ENCODE data around the gene MRPS22. TPM values are rescaled to one million over a fixed set of nuclear protein-coding genes. Genes with fewer than 3 reads are reported as not detected.

The MRPS22 gene
- total and polyA plus RNA-seq, 2 of the 8 experiments (the other 6 are each of a cell fraction or from before 2014, with no cell fraction given): 28.3 to 45.8 TPM

- Histone ChIP-seq H2BK120ac (replicated peaks; ENCODE audit: low read depth, low read length) (no peak overlapping the region), H2AFZ (ENCODE audit: low read length) (no peak overlapping the region), H2BK15ac (ENCODE audit: low read length) (no peak overlapping the region), H3K27ac (ENCODE audit: low read depth, low read length) (no peak overlapping the region), H3K56ac (replicated peaks; ENCODE audit: insufficient read length, low read depth, low read length) (no peak overlapping the region), H3K9me3 (ENCODE audit: insufficient read depth in 2 of 2, low read depth in 1 of 2, low read length in 1 of 2) (no peaks in the 10 kb centered on the region), H3K4me3 (ENCODE audit: extremely low read depth in 1 of 4, insufficient read depth in 2 of 4, low read depth in 3 of 4, low read length in 4 of 4) (no peak overlapping the region), H2AK5ac (ENCODE audit: low read depth, low read length) (no peak overlapping the region), H2BK12ac (ENCODE audit: low read depth, low read length) (no peak overlapping the region), H3K4me1 (replicated peaks in 1 of 4; ENCODE audit: control insufficient read depth in 3 of 4, insufficient read depth in 4 of 4, low read length in 3 of 4) (peaks cover 0 to 6% (median 2%) of the 10 kb centered on the region in 4 experiments; a peak in 5 of 7 replicates), H3K18ac (ENCODE audit: extremely low read depth, low read length) (no peak overlapping the region), H3K4me2 (ENCODE audit: insufficient read depth in 1 of 2, low read depth in 2 of 2, low read length in 2 of 2) (no peak overlapping the region), H3K23ac (ENCODE audit: insufficient read length) (no peak overlapping the region), H3K36me3 (ENCODE audit: control insufficient read depth in 2 of 4, insufficient read depth in 4 of 4, low read length in 3 of 4) (no peaks in the 10 kb centered on the region), H2BK5ac (ENCODE audit: low read depth, low read length) (no peak overlapping the region), H4K8ac (ENCODE audit: extremely low read depth, insufficient read depth, low read length) (no peak overlapping the region), H3K4ac (replicated peaks; ENCODE audit: insufficient read length, low read depth, low read length) (no peak overlapping the region), H3K27me3 (replicated peaks in 1 of 4; ENCODE audit: control insufficient read depth in 3 of 4, extremely low read depth in 1 of 4, insufficient read depth in 3 of 4, low read length in 3 of 4) (no peaks in the 10 kb centered on the region), H2BK20ac (ENCODE audit: low read length) (no peak overlapping the region), H4K5ac (ENCODE audit: insufficient read length, low read depth, low read length) (no peak overlapping the region), H3K79me2 (ENCODE audit: control insufficient read depth in 1 of 2, insufficient read depth in 2 of 2, low read length in 2 of 2) (no peaks in the 10 kb centered on the region), H3K14ac (ENCODE audit: insufficient read length) (no peak overlapping the region), H4K20me1 (replicated peaks in 1 of 2; ENCODE audit: control insufficient read depth in 1 of 2, insufficient read depth in 2 of 2, low read length in 2 of 2) (no peaks in the 10 kb centered on the region), H3K23me2 (ENCODE audit: low read depth, low read length) (peaks cover 1% of the 10 kb centered on the region; the same call in 1 of the 2 replicates), H4K91ac (replicated peaks; ENCODE audit: insufficient read length, low read length) (no peak overlapping the region), H3K9ac (replicated peaks in 1 of 4; ENCODE audit: extremely low read depth in 1 of 4, low read depth in 3 of 4, low read length in 3 of 4) (no peak overlapping the region), H3K79me1 (ENCODE audit: low read depth, low read length) (no peaks in the 10 kb centered on the region)
- FAIRE-seq (no peak), DNase-seq (ENCODE audit: low read depth in 1 of 2, low spot score in 2 of 2) (no peak)
- ChIA-PET CTCF (ENCODE audit: partially characterized antibody) (interaction anchor here (1.1 to 8.6 kb wide), 5 partner anchors 8 to 329 kb away, joined by 3 to 103 read pairs (median 5); no protein-coding TSS in a partner anchor), POLR2A (ENCODE audit: partially characterized antibody) (no interaction called here)
- WGBS, 2 experiments (ENCODE audit: extremely low coverage in 1 of 2, insufficient coverage in 1 of 2, insufficient read length in 1 of 2, insufficient replicate concordance in 2 of 2, low coverage in 1 of 2, low lambda C conversion rate in 2 of 2, missing lambda C conversion rate in 1 of 2): 86% methylated on average over 2 of the region's 2 CpGs; no CpG with 5 or more reads in 1 of the 2 experiments
- TF ChIP-seq ATF3 (IDR thresholded peaks at IDR 0.05; ENCODE audit: insufficient read depth, low read depth, low read length) (no peak), YY1 (IDR thresholded peaks at IDR 0.05; ENCODE audit: low read depth, low read length) (no peak), SIX5 (IDR thresholded peaks at IDR 0.05; ENCODE audit: low read depth, low read length) (no peak), SIRT6 (IDR thresholded peaks at IDR 0.05; ENCODE audit: low read length) (no peak), MAX (IDR thresholded peaks at IDR 0.05) (no peak), CREB1 (IDR thresholded peaks at IDR 0.05) (no peak), BCL11A (IDR thresholded peaks at IDR 0.05; ENCODE audit: low read depth in 2 of 2, low read length in 2 of 2) (no peak), POLR2A (IDR thresholded peaks at IDR 0.05; ENCODE audit: control extremely low read depth in 1 of 2, low read depth in 2 of 2, low read length in 2 of 2) (no peak), TAF7 (optimal IDR thresholded peaks at IDR 0.05; ENCODE audit: borderline replicate concordance, low read depth, low read length) (no peak), SUZ12 (IDR thresholded peaks at IDR 0.05; ENCODE audit: low read length) (no peak), SAP30 (IDR thresholded peaks at IDR 0.05; ENCODE audit: insufficient read depth, insufficient replicate concordance, low read length) (no peak), EZH2 (IDR thresholded peaks at IDR 0.05; ENCODE audit: low read depth, low read length, severe bottlenecking) (no peak)
These were observed 30.9 kb upstream of the MRPS22 start for GRCh38 chr3:139312959-139313358.

Data from H1 (cell line).